Measurements from ENCODE around the gene GPD1L. TPM values are rescaled to one million over a fixed set of nuclear protein-coding genes. Genes with fewer than 3 reads are reported as not detected.

Gene GPD1L
- total and polyA plus RNA-seq, 10 of the 15 experiments (the other 5 are each of a cell fraction or from before 2014, with no cell fraction given) = 0.77 to 4.8 (median 3.9) TPM

- POLR2A ChIA-PET = no interaction called here
- WGBS (ENCODE audit: insufficient coverage, insufficient replicate concordance, low lambda C conversion rate, missing lambda C conversion rate) = 71% methylated on average over 4 of the region's 4 CpGs
- ATAC-seq = no peak
- CTCF ChIA-PET = no interaction called here
- H3K27ac ChIP-seq (ENCODE audit: control insufficient read depth, insufficient read depth) = no peak overlapping the region
- no peak overlapping the region for H3K4me3 ChIP-seq
- SMC1A ChIA-PET (ENCODE audit: uncharacterized antibody, unreplicated experiment) = no interaction called here
- H3K4me1 ChIP-seq (ENCODE audit: control insufficient read depth, insufficient read depth, low read length) = peaks cover 8% of the 10 kb centered on the region
- TF ChIP-seq EGR1 (IDR thresholded peaks at IDR 0.05; ENCODE audit: borderline replicate concordance in 1 of 2, low read depth in 2 of 2, low read length in 2 of 2) (no peak), WRNIP1 (IDR thresholded peaks at IDR 0.05; ENCODE audit: borderline replicate concordance, low read depth, low read length) (no peak), CEBPZ (IDR thresholded peaks at IDR 0.05; ENCODE audit: low read depth, low read length) (no peak), USF1 (IDR thresholded peaks at IDR 0.05; ENCODE audit: borderline replicate concordance, extremely low read length, insufficient read depth, low read depth, low read length) (no peak), NR2F1 (conservative IDR thresholded peaks at IDR 0.05) (no peak), IKZF2 (IDR thresholded peaks at IDR 0.05) (no peak), BCL3 (IDR thresholded peaks at IDR 0.05; ENCODE audit: borderline replicate concordance, insufficient read depth, low read depth, low read length, poor library complexity, severe bottlenecking) (no peak), POLR2AphosphoS2 (IDR thresholded peaks at IDR 0.05; ENCODE audit: low read depth, low read length) (no peak), SKIL (IDR thresholded peaks at IDR 0.05; ENCODE audit: low read depth, poor library complexity, severe bottlenecking) (no peak), EP300 (IDR thresholded peaks at IDR 0.05; ENCODE audit: borderline replicate concordance in 1 of 2, control insufficient read depth in 1 of 2, low read depth in 2 of 2, low read length in 2 of 2) (no peak), NFIC (IDR thresholded peaks at IDR 0.05; ENCODE audit: low read depth, low read length) (no peak)
- DNase-seq (ENCODE audit: low read depth, low spot score) = no peak
- H4K20me1 ChIP-seq (ENCODE audit: control insufficient read depth, insufficient read depth) = no peaks in the 10 kb centered on the region
- H3K27me3 ChIP-seq (replicated peaks in 1 of 2; ENCODE audit: control insufficient read depth in 2 of 2, insufficient read depth in 2 of 2, low read length in 1 of 2) = no peaks in the 10 kb centered on the region
- no peaks in the 10 kb centered on the region; a peak in 1 of 4 replicates for H3K36me3 ChIP-seq (ENCODE audit: control insufficient read depth in 2 of 2, insufficient read depth in 2 of 2, low read length in 1 of 2)
- in situ Hi-C loops (cut with MboI) (no loop called here), intact Hi-C loops (cut with micrococcal nuclease; ENCODE audit: unreplicated experiment) (no loop called here)
- no peak overlapping the region for H3K4me2 ChIP-seq (ENCODE audit: control insufficient read depth, insufficient read depth)
- no TSS peak for BruUV-seq (replicated peaks)
- H3K79me2 ChIP-seq (ENCODE audit: control insufficient read depth, insufficient read depth, low read length) = no peaks in the 10 kb centered on the region
- no peaks in the 10 kb centered on the region for H3K9me3 ChIP-seq (replicated peaks; ENCODE audit: control insufficient read depth, insufficient read depth, low read length)
- RAD21 ChIA-PET (ENCODE audit: unreplicated experiment) = no interaction called here
- no peak overlapping the region for H3K9ac ChIP-seq (ENCODE audit: control insufficient read depth, insufficient read depth, low read length)
- no peak overlapping the region for H2AFZ ChIP-seq (ENCODE audit: control insufficient read depth, low read depth, low read length)
- FAIRE-seq = no peak
These were observed 31.4 kb downstream of the GPD1L start for GRCh38 chr3:32137870-32138269.

Data from GM12878 (cell line).